ENCODE results near the gene DYNLT5.

DNA sequence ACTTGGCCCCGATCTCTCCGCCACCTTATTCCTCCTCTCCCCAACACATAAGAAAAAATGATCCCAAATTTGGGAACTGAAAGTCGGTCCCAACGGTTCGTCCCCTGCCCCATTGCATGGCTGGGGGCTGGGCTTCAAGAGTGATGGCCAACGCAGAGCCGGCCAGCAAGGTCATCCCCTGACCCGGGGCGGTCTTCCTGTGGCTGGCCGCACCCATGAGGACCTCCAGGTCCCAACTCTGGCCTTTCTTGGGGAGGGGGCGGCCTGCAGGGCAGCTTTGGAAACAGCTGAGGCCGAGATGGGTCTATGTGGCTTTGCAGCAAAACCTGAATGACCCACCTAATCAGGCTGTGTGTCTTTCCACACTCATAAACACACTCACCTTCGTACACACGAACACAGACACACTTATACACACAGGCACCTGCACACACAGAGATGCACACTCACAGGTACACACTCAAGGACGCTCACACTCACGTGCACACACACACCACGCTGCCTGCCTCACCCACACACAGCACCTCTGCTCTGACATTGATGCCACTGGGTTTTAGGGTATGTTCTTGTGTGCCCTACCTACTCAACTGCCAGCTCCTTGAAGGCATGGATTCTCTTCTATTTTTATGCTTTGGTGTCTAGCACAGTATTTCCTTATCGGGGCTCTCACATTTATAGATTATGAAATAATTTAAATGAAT is 562 bp downstream of the DYNLT5 start:
- TF ChIP-seq ZNF274 (IDR thresholded peaks at IDR 0.05; ENCODE audit: low read depth, low read length) (no peak), EZH2 (IDR thresholded peaks at IDR 0.05) (no peak), ATF3 (IDR thresholded peaks at IDR 0.05) (no peak)
- TF ChIP-seq, protein P1, sequence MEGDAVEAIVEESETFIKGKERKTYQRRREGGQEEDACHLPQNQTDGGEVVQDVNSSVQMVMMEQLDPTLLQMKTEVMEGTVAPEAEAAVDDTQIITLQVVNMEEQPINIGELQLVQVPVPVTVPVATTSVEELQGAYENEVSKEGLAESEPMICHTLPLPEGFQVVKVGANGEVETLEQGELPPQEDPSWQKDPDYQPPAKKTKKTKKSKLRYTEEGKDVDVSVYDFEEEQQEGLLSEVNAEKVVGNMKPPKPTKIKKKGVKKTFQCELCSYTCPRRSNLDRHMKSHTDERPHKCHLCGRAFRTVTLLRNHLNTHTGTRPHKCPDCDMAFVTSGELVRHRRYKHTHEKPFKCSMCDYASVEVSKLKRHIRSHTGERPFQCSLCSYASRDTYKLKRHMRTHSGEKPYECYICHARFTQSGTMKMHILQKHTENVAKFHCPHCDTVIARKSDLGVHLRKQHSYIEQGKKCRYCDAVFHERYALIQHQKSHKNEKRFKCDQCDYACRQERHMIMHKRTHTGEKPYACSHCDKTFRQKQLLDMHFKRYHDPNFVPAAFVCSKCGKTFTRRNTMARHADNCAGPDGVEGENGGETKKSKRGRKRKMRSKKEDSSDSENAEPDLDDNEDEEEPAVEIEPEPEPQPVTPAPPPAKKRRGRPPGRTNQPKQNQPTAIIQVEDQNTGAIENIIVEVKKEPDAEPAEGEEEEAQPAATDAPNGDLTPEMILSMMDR (IDR thresholded peaks at IDR 0.05 in 2 of 3, conservative IDR thresholded peaks at IDR 0.05 in 1 of 3; ENCODE audit: borderline replicate concordance in 1 of 3, insufficient read depth in 1 of 3, low read depth in 2 of 3, low read length in 2 of 3) = no peak
- TF ChIP-seq, protein P2, sequence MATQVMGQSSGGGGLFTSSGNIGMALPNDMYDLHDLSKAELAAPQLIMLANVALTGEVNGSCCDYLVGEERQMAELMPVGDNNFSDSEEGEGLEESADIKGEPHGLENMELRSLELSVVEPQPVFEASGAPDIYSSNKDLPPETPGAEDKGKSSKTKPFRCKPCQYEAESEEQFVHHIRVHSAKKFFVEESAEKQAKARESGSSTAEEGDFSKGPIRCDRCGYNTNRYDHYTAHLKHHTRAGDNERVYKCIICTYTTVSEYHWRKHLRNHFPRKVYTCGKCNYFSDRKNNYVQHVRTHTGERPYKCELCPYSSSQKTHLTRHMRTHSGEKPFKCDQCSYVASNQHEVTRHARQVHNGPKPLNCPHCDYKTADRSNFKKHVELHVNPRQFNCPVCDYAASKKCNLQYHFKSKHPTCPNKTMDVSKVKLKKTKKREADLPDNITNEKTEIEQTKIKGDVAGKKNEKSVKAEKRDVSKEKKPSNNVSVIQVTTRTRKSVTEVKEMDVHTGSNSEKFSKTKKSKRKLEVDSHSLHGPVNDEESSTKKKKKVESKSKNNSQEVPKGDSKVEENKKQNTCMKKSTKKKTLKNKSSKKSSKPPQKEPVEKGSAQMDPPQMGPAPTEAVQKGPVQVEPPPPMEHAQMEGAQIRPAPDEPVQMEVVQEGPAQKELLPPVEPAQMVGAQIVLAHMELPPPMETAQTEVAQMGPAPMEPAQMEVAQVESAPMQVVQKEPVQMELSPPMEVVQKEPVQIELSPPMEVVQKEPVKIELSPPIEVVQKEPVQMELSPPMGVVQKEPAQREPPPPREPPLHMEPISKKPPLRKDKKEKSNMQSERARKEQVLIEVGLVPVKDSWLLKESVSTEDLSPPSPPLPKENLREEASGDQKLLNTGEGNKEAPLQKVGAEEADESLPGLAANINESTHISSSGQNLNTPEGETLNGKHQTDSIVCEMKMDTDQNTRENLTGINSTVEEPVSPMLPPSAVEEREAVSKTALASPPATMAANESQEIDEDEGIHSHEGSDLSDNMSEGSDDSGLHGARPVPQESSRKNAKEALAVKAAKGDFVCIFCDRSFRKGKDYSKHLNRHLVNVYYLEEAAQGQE (IDR thresholded peaks at IDR 0.05; ENCODE audit: low read depth) = no peak

Data from HCT116 (cell line).